Frontal cortex (tissue), 4 donors: ENCODE data around the gene FRMD4A. TPM values are rescaled to one million over a fixed set of nuclear protein-coding genes. Genes with fewer than 3 reads are reported as not detected.
"Not testable (repeated sequence)": the region's sequence is repeated elsewhere in the genome, so short reads cannot be mapped to it uniquely, and the experiment has no call there.

Source experiments
- DNase-seq, 2 donors: peaks; one replicate each; pipeline ENCODE4 v3.0.0; 2012; ENCODE audit warnings: low spot score in 2 of 2
- FAIRE-seq: peaks from 2 replicates; lab custom pipeline; 2012; peaks lifted over from hg19 to GRCh38; lab: Jason Lieb, UNC
- total RNA-seq: library from RNA; depleted of rRNA; stranded (reverse); fragments of >200 nt; gene quantifications from one replicate; pipeline ENCODE4 v1.2.3, GENCODE V29; 2014
- donor health status: control.
- donor health status: control.
- donor health status: control.

The FRMD4A gene
- total RNA-seq, 1 donor from 2014 or later = 69.7 TPM

GRCh38 chr10:13767148-13767547 is 563.6 kb downstream of the FRMD4A start:
- not testable (repeated sequence) for DNase-seq, FAIRE-seq

GRCh38 chr10:13765641-13766341 is 564.9 kb downstream of the FRMD4A start:
- no peak for DNase-seq
- FAIRE-seq = no peak

GRCh38 chr10:13761490-13762091 is 569.1 kb downstream of the FRMD4A start:
- DNase-seq = no peak
- FAIRE-seq = no peak

GRCh38 chr10:13759168-13759567 is 571.6 kb downstream of the FRMD4A start:
- no peak for DNase-seq
- no peak for FAIRE-seq

- FAIRE-seq = no peak
- no peak for DNase-seq
These were observed 572.0 kb downstream of the FRMD4A start for GRCh38 chr10:13758756-13759155.

- DNase-seq (no peak), FAIRE-seq (no peak)
These were observed 572.4 kb downstream of the FRMD4A start for GRCh38 chr10:13758312-13758711.

- no peak for FAIRE-seq
- DNase-seq = no peak
These were observed 576.4 kb downstream of the FRMD4A start for GRCh38 chr10:13754277-13754676.

- no peak for FAIRE-seq
These were observed 579.4 kb downstream of the FRMD4A start for GRCh38 chr10:13751191-13751764.

GRCh38 chr10:13750299-13751190 is 580.2 kb downstream of the FRMD4A start:
- DNase-seq = no peak
- FAIRE-seq = no peak

More at GRCh38 chr10:13751191-13751764, 579.4 kb downstream of the FRMD4A start:
- DNase-seq = no peak

GRCh38 chr10:13745271-13745670 is 585.5 kb downstream of the FRMD4A start:
- DNase-seq (no peak), FAIRE-seq (no peak)

GRCh38 chr10:13743963-13744362 is 586.8 kb downstream of the FRMD4A start:
- DNase-seq (no peak), FAIRE-seq (no peak)

- no peak for FAIRE-seq
- DNase-seq = no peak
These were observed 587.5 kb downstream of the FRMD4A start for GRCh38 chr10:13743101-13743693.

GRCh38 chr10:13741438-13741837 is 589.3 kb downstream of the FRMD4A start:
- FAIRE-seq = no peak
- no peak for DNase-seq

- FAIRE-seq (no peak), DNase-seq (no peak)
These were observed 590.3 kb downstream of the FRMD4A start for GRCh38 chr10:13740461-13740860.

GRCh38 chr10:13739183-13739582 is 591.5 kb downstream of the FRMD4A start:
- no peak for FAIRE-seq
- DNase-seq = no peak

GRCh38 chr10:13736506-13736905 is 594.2 kb downstream of the FRMD4A start:
- DNase-seq = no peak

GRCh38 chr10:13734151-13734550 is 596.6 kb downstream of the FRMD4A start:
- FAIRE-seq = no peak
- no peak for DNase-seq

More at GRCh38 chr10:13736506-13736905, 594.2 kb downstream of the FRMD4A start:
- FAIRE-seq = no peak

GRCh38 chr10:13733071-13733470 is 597.7 kb downstream of the FRMD4A start:
- DNase-seq (no peak), FAIRE-seq (no peak)

- DNase-seq (no peak), FAIRE-seq (no peak)
These were observed 598.3 kb downstream of the FRMD4A start for GRCh38 chr10:13732465-13732881.

- FAIRE-seq (no peak), DNase-seq (no peak)
These were observed 598.9 kb downstream of the FRMD4A start for GRCh38 chr10:13731799-13732198.
